GM12878 (cell line): ENCODE results near the gene RRP1B. TPM values are rescaled to one million over a fixed set of nuclear protein-coding genes. Genes with fewer than 3 reads are reported as not detected.

Source experiments
- ATF7 ChIP-seq: fragments of 450-650 bp; IDR thresholded peaks from 2 replicates; pipeline ENCODE4 v1.6.1; 2016; ENCODE audit warnings: low read depth, mild to moderate bottlenecking
- CHD1 ChIP-seq: IDR thresholded peaks from 2 replicates; pipeline ENCODE4 v1.6.1; 2012; ENCODE audit warnings: low read depth, low read length, improper control_type of control experiment
- E2F4 ChIP-seq: IDR thresholded peaks from 2 replicates; pipeline ENCODE4 v1.6.1; 2012; ENCODE audit warnings: low read depth, low read length, improper control_type of control experiment
- E2F8 ChIP-seq: fragments of 450-650 bp; IDR thresholded peaks from 2 replicates; pipeline ENCODE4 v1.6.1; 2018; ENCODE audit warnings: mild to moderate bottlenecking, low read depth, moderate library complexity; ENCODE audit not compliant: partially characterized antibody
- HDGF ChIP-seq: fragments of 450-650 bp; IDR thresholded peaks from 2 replicates; pipeline ENCODE4 v1.6.1; 2016; ENCODE audit warnings: antibody characterized with exemption
- IKZF1 ChIP-seq: fragments of 450-650 bp; conservative IDR thresholded peaks from 2 replicates; pipeline ENCODE4 v1.6.1; 2017; ENCODE audit warnings: antibody characterized with exemption, mild to moderate bottlenecking
- IRF4 ChIP-seq: IDR thresholded peaks from 2 replicates; pipeline ENCODE4 v1.6.1; 2011; ENCODE audit warnings: low read depth, low read length
- KLF5 ChIP-seq: fragments of 450-650 bp; IDR thresholded peaks from 2 replicates; pipeline ENCODE4 v1.6.1; 2014; ENCODE audit warnings: mild to moderate bottlenecking; ENCODE audit not compliant: partially characterized antibody
- NBN ChIP-seq: fragments of 450-650 bp; IDR thresholded peaks from 2 replicates; pipeline ENCODE4 v1.6.1; 2016
- PAX5 ChIP-seq: IDR thresholded peaks from 2 replicates; pipeline ENCODE4 v1.6.1; 2011; ENCODE audit warnings: low read depth, low read length, borderline replicate concordance
- POLR2AphosphoS2 ChIP-seq: IDR thresholded peaks from 2 replicates; pipeline ENCODE4 v1.6.1; 2011; ENCODE audit warnings: low read depth, mild to moderate bottlenecking, low read length, improper control_type of control experiment, moderate library complexity
- RAD51 ChIP-seq: fragments of 450-650 bp; IDR thresholded peaks from 2 replicates; pipeline ENCODE4 v1.6.1; 2016; ENCODE audit warnings: moderate library complexity, mild to moderate bottlenecking, inconsistent platforms
- RB1 ChIP-seq: fragments of 450-650 bp; formaldehyde crosslinking; IDR thresholded peaks from 2 replicates; pipeline ENCODE4 v1.6.1; 2017; ENCODE audit warnings: mild to moderate bottlenecking, borderline replicate concordance
- SMARCA5 ChIP-seq: fragments of 450-650 bp; IDR thresholded peaks from 2 replicates; pipeline ENCODE4 v1.6.1; 2017; ENCODE audit warnings: mild to moderate bottlenecking
- SPI1 ChIP-seq: IDR thresholded peaks from 2 replicates; pipeline ENCODE4 v1.6.1; 2011; ENCODE audit warnings: low read depth, mild to moderate bottlenecking, low read length, moderate library complexity, borderline replicate concordance; ENCODE audit not compliant: insufficient read depth
- SREBF2 ChIP-seq: IDR thresholded peaks from 2 replicates; pipeline ENCODE4 v1.6.1; 2012; ENCODE audit warnings: mild to moderate bottlenecking, low read length
- TAF1 ChIP-seq: IDR thresholded peaks from 2 replicates; pipeline ENCODE4 v1.6.1; 2011; ENCODE audit warnings: mild to moderate bottlenecking, low read depth, low read length, borderline replicate concordance
- ZBTB11 ChIP-seq: fragments of 450-650 bp; formaldehyde crosslinking; IDR thresholded peaks from 2 replicates; pipeline ENCODE4 v1.5.0; 2022; ENCODE audit warnings: mild to moderate bottlenecking, missing genetic modification characterization
- ZNF217 ChIP-seq: fragments of 450-650 bp; IDR thresholded peaks from 2 replicates; pipeline ENCODE4 v1.6.1; 2017; ENCODE audit warnings: antibody characterized with exemption, mild to moderate bottlenecking
- polyA plus RNA-seq, 11 experiments: library from polyadenylated mRNA; depleted of rRNA in 4 of 11; unstranded in 6 of 11; stranded (reverse) in 5 of 11; fragments of >200 nt; fragmentation: Nextera tagmentation in 4 of 11; fragmentation: Illumina TruSeq in 1 of 11; extraction: Ambion mirVana in 4 of 11; extraction: Trizol in 1 of 11; gene quantifications; 1 replicate in 1 of 11; 2 replicates in 10 of 11; pipeline versions ENCODE4 v1.2.1 to v1.2.3, GENCODE V29; 2011 to 2016; ENCODE audit warnings: inconsistent platforms in 2 of 11, missing spikeins in 2 of 11, low read depth in 1 of 11
- total RNA-seq, 4 experiments: library from RNA; depleted of rRNA in 3 of 4; stranded (reverse); fragments of >200 nt in 3 of 4; fragmentation: Illumina TruSeq in 1 of 4; extraction: Trizol in 1 of 4; gene quantifications; 2 replicates each; pipeline versions ENCODE4 v1.2.1 to v1.2.3, GENCODE V29; 2013 to 2021
- TF ChIP-seq, protein P1 (sequence below): fragments of 450-650 bp; IDR thresholded peaks from 2 replicates; pipeline ENCODE4 v1.6.1; 2018; ENCODE audit warnings: borderline replicate concordance, mild to moderate bottlenecking; ENCODE audit not compliant: partially characterized antibody

Gene RRP1B
- total and polyA plus RNA-seq, 10 of the 15 experiments (the other 5 are each of a cell fraction or from before 2014, with no cell fraction given), result 8.1 to 57.4 (median 38.1) TPM

- TF ChIP-seq ZBTB11, result peak; percentile 81
- peak; percentile 87 for TF ChIP-seq RAD51
- TF ChIP-seq E2F4, result no peak
- peak; percentile 95 for TF ChIP-seq NBN
- peak; percentile 78 for TF ChIP-seq SPI1
- TF ChIP-seq ATF7, result peak; percentile 74
- TF ChIP-seq RB1, result peak; percentile 84; the same call in 1 of the 2 replicates
- peak; percentile 45; the same call in 1 of the 2 replicates for TF ChIP-seq SREBF2
- 0 out of 2 replicates have a peak, but pooled peaks have one; percentile 52 for TF ChIP-seq CHD1
- peak; percentile 96 for TF ChIP-seq IKZF1
- peak; percentile 95 for TF ChIP-seq HDGF
- TF ChIP-seq, protein P1, sequence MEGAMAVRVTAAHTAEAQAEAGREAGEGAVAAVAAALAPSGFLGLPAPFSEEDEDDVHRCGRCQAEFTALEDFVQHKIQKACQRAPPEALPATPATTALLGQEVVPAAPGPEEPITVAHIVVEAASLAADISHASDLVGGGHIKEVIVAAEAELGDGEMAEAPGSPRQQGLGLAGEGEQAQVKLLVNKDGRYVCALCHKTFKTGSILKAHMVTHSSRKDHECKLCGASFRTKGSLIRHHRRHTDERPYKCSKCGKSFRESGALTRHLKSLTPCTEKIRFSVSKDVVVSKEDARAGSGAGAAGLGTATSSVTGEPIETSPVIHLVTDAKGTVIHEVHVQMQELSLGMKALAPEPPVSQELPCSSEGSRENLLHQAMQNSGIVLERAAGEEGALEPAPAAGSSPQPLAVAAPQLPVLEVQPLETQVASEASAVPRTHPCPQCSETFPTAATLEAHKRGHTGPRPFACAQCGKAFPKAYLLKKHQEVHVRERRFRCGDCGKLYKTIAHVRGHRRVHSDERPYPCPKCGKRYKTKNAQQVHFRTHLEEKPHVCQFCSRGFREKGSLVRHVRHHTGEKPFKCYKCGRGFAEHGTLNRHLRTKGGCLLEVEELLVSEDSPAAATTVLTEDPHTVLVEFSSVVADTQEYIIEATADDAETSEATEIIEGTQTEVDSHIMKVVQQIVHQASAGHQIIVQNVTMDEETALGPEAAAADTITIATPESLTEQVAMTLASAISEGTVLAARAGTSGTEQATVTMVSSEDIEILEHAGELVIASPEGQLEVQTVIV, result peak; percentile 37
- peak; percentile 60 for TF ChIP-seq E2F8
- TF ChIP-seq TAF1, result peak; percentile 63; the same call in 1 of the 2 replicates
- 0 out of 2 replicates have a peak, but pooled peaks have one; percentile 29 for TF ChIP-seq POLR2AphosphoS2
- peak; percentile 35 for TF ChIP-seq KLF5
- peak; percentile 86; the same call in 1 of the 2 replicates for TF ChIP-seq PAX5
- peak; percentile 38; the same call in 1 of the 2 replicates for TF ChIP-seq ZNF217
- peak; percentile 38; the same call in 1 of the 2 replicates for TF ChIP-seq SMARCA5
- 0 out of 2 replicates have a peak, but pooled peaks have one; percentile 39 for TF ChIP-seq IRF4
Measured at GRCh38 chr21:43728467-43729390, 69.4 kb downstream of the RRP1B start (continued).
